HG03565 (cell line): ENCODE data around the gene DYNC2I2.
"Not testable (repeated sequence)": the region's sequence is repeated elsewhere in the genome, so short reads cannot be mapped to it uniquely, and the experiment has no call there.

ENCODE experiments used
- ATAC-seq: cut with Tn5 transposase; IDR thresholded peaks from one replicate; pipeline ENCODE4 v1.9.1; 2021; ENCODE audit warnings: mild to moderate bottlenecking, moderate library complexity; ENCODE audit not compliant: unreplicated experiment

DYNC2I2 gene

DNA sequence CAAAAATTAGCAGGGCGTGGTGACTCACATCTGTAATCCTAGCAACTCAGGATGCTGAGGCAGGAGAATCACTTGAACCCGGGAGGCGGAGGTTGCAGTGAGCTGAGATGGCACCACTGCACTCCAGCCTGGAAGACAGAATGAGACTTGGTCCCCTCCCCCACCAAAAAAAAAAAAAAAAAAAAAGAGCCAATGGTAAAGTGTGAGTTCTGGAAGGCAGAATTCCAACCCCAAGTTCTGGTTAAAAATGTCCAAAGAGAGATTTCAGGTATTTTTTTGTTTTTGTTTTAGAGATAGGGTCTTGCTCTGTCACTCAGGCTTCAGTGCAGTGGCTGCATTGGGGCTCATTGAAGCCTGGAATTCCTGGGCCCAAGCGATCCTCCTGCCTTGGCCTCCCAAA, 30.8 kb upstream of the DYNC2I2 start:
- no peak for ATAC-seq

- ATAC-seq = no peak
These were observed 29.2 kb upstream of the DYNC2I2 start for GRCh38 chr9:128685636-128686489.

- no peak for ATAC-seq
These were observed 27.9 kb upstream of the DYNC2I2 start for GRCh38 chr9:128684325-128685199.

- no peak for ATAC-seq
These were observed 27.3 kb upstream of the DYNC2I2 start for GRCh38 chr9:128684065-128684324.

DNA sequence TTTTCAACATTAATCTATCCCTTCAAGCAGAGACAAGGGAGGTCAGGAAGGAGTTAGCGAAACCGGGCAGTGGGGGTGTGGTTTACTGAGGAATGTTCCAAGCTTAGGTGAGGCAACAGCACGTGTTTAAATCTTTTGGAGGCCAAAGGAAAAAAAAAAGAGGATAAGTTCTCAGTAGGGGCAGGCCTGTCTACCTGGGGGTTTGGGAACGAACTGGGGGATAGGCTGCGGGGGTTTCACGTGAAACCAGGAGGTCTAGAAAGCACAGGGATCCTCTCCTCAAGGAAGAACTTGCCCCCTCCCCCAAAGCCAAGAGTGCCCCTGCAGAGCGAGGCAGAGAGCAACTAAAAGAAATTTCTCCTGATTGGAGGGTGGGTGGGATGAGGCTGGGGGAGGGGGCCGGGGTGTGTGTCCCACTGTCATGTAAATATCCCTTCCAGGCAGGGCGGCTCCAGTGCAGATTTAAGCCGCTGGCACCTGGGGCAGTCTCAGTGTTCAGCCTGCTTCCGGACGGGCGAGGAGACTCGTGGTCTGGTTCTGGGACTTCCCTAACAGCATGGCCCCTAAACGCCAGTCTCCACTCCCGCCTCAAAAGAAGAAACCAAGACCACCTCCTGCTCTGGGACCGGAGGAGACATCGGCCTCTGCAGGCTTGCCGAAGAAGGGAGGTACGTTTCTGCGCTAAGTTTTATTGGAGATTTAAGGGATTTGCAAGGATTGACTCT, 26.9 kb upstream of the DYNC2I2 start:
- no peak for ATAC-seq

GRCh38 chr9:128677794-128678193, 21.1 kb upstream of the DYNC2I2 start:
- ATAC-seq = no peak

- ATAC-seq = no peak
These were observed 18.7 kb upstream of the DYNC2I2 start for GRCh38 chr9:128675382-128675781.

- ATAC-seq = no peak
These were observed 13.1 kb upstream of the DYNC2I2 start for GRCh38 chr9:128669786-128670185.

GRCh38 chr9:128666481-128666941, 9.9 kb upstream of the DYNC2I2 start:
- ATAC-seq = not testable (repeated sequence)

- ATAC-seq = no peak
These were observed 1.1 kb upstream of the DYNC2I2 start for GRCh38 chr9:128657796-128658195.

GRCh38 chr9:128657344-128657704, 677 bp upstream of the DYNC2I2 start:
- no peak for ATAC-seq

- no peak for ATAC-seq
These were observed 2.2 kb downstream of the DYNC2I2 start for GRCh38 chr9:128654481-128654880.

- no peak for ATAC-seq
These were observed 2.7 kb downstream of the DYNC2I2 start for GRCh38 chr9:128653908-128654307.

DNA sequence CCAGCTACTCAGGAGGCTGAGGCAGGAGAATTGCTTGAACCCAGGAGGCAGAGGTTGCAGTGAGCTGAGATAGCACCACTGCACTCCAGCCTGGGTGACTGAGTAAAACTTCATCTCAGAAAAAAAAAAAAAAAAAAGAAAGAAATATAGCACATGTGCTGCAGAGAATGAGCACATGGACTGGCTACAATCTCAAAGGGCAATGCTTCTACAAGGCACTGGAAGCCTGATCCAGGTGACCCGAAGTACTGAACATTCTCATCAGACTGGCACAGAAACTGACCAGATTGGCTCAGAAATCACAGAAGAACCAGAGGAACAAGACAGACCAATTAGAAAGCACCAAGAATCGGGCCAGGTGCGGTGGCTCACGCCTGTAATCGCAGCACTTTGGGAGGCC, 4.8 kb downstream of the DYNC2I2 start:
- ATAC-seq = no peak

GRCh38 chr9:128648206-128648605, 8.4 kb downstream of the DYNC2I2 start:
- not testable (repeated sequence) for ATAC-seq

DNA sequence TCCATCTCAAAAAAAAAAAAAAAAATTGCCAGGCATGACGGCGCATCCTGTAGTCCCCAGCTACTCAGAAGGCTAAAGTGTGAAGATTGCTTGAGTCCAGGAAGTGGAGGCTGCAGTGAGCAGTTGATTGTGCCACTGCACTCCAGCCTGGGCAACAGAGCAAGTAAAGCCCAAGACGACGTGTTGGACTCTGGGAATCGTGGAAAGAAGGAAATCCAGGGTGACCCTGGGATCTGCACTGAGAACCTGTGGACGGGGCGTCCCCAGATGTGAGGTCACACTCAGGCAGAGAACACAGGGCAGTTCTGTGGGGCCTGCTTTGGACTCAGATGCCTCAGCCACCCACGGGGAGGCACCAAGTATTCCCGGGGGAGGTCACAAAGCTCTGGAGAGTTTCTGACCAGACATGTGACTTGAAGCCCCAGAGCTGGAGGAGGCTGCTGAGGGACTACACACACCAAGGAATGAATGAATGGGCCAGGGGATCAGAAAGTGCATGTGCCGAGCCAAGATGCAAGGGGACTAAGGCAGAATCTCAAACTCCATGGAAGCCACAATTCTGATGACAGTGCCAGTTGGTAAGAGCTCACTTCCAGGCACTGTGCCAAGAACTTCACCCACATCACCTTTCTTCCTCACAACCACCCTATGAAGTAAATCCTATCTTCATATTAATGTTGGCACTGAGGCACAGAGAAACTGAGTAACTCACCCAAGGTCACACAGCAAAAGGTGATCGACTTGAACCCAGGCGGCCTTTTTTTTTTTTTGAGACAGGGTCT, 12.9 kb downstream of the DYNC2I2 start:
- ATAC-seq = peak; percentile 58

- no peak for ATAC-seq
These were observed 13.9 kb downstream of the DYNC2I2 start for GRCh38 chr9:128642675-128643245.

DNA sequence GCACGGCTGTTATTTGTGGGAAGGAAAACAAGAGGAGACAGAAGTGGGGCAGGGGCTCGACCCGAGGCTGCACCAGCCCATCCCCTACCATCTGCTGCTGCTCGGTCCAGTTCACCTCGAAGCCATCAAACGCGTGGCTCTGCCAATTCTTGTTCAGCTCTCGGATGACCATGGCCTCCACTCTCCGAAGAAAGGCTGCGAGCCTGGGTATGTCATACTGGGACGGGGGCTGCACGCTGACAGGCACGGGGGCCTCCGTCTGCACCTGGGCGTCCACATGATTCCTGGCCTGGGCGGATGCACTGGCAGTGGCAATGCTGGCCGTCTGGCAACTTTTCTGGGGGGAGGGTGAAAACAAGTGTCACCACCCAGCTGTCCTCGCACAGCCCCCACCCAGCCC, 16.0 kb downstream of the DYNC2I2 start:
- ATAC-seq = no peak

DNA sequence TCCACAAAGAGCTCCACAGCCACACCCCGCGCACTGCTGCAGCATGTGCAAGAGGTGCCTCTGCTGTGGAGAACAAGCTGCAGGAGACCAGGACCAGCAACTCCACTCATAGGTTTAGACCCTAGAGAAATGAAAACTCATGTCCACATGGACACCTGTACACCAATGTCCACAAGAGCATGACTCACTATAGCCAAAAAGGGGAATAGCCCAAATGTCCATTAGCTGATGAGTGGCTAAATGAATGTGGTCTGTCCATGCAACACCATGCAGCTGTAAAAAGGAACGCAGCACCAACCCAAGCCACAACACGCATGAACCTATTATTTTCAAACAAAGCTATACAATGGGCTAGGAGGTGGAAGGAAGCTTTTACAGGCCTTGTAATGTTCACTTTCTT, 18.1 kb downstream of the DYNC2I2 start:
- no peak for ATAC-seq

DNA sequence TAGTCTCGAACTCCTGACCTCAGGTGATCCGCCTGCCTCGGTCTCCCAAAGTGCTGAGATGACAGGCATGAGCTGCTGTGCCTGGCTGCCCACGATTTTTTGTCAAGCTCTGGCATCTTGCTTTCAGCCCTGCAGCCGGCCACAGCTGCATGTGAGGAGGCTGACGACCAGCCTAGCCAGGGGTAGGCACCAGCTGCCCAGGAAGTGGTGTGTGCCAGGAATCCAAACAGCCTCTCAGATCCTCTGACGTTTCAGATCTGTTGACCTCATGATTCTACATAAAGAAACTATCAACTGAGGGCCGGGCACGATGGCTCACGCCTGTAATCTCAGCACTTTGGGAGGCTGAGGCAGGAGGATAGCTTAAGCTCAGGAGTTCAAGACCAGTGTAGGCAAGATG, 19.0 kb downstream of the DYNC2I2 start:
- no peak for ATAC-seq
